NCI-H128 (cell line): ENCODE data around the gene NEK1.

Experiments used
- DNase-seq: peaks from one replicate; lab custom pipeline; 2025; ENCODE audit not compliant: unreplicated experiment; lab: John Stamatoyannopoulos, UW

The NEK1 gene

GRCh38 chr4:169377367-169377766, 235.0 kb downstream of the NEK1 start:
- no peak for DNase-seq

- no peak for DNase-seq
Observed at GRCh38 chr4:169376421-169376820, 236.0 kb downstream of the NEK1 start.

GRCh38 chr4:169372791-169373190, 239.6 kb downstream of the NEK1 start:
- DNase-seq, result no peak

GRCh38 chr4:169369634-169370033, 242.7 kb downstream of the NEK1 start:
- no peak for DNase-seq

GRCh38 chr4:169367826-169368225, 244.6 kb downstream of the NEK1 start:
- no peak for DNase-seq

GRCh38 chr4:169366821-169367220, 245.6 kb downstream of the NEK1 start:
- DNase-seq, result no peak

GRCh38 chr4:169362607-169363006, 249.8 kb downstream of the NEK1 start:
- DNase-seq, result no peak

GRCh38 chr4:169361756-169362155, 250.6 kb downstream of the NEK1 start:
- no peak for DNase-seq

GRCh38 chr4:169359961-169360360, 252.4 kb downstream of the NEK1 start:
- DNase-seq, result no peak

GRCh38 chr4:169352360-169352759, 260.0 kb downstream of the NEK1 start:
- DNase-seq, result no peak

- DNase-seq, result no peak
Observed at GRCh38 chr4:169351872-169352271, 260.5 kb downstream of the NEK1 start.

- DNase-seq, result no peak
Observed at GRCh38 chr4:169348541-169348940, 263.8 kb downstream of the NEK1 start.

GRCh38 chr4:169346840-169347239, 265.5 kb downstream of the NEK1 start:
- DNase-seq, result no peak

GRCh38 chr4:169345316-169345721, 267.1 kb downstream of the NEK1 start:
- no peak for DNase-seq
